Epithelial cell of esophagus (primary cell): Measurements from ENCODE around the gene RALGAPA2.

Experiments
- DNase-seq: peaks from one replicate; pipeline ENCODE4 v3.0.0; 2010; ENCODE audit warnings: low read depth
- H3K4me3 ChIP-seq: 2 replicates; pipeline ENCODE4 v1.5.1; 2011; ENCODE audit warnings: mild to moderate bottlenecking, low read length, control low read depth
- TF ChIP-seq, protein P1 (sequence below): IDR thresholded peaks from 2 replicates; pipeline ENCODE4 v1.5.1; 2011; ENCODE audit warnings: low read depth, mild to moderate bottlenecking, low read length, control low read depth, inconsistent platforms; ENCODE audit not compliant: insufficient read depth; ENCODE audit errors: missing control alignments

The RALGAPA2 gene

DNA sequence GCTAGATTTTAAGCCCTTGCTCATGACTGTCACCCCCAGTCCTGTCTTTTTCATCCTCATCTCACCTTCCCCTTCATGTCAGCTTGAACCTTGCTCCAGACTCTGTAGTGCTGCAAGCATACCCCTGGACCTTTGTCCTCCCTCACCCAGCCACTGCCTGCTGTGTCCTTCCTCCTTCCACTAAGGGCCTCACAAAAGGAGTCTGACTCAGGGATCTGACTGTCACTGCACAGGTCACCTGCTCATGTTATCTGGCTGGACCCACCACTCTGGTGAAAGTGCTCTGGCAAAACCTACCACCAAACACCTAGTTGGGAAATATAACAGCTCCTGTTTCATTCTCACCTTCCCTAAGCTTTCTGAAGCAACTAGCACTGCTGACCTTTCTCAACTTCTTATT, 193.2 kb downstream of the RALGAPA2 start:
- TF ChIP-seq, protein P1, sequence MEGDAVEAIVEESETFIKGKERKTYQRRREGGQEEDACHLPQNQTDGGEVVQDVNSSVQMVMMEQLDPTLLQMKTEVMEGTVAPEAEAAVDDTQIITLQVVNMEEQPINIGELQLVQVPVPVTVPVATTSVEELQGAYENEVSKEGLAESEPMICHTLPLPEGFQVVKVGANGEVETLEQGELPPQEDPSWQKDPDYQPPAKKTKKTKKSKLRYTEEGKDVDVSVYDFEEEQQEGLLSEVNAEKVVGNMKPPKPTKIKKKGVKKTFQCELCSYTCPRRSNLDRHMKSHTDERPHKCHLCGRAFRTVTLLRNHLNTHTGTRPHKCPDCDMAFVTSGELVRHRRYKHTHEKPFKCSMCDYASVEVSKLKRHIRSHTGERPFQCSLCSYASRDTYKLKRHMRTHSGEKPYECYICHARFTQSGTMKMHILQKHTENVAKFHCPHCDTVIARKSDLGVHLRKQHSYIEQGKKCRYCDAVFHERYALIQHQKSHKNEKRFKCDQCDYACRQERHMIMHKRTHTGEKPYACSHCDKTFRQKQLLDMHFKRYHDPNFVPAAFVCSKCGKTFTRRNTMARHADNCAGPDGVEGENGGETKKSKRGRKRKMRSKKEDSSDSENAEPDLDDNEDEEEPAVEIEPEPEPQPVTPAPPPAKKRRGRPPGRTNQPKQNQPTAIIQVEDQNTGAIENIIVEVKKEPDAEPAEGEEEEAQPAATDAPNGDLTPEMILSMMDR: no peak
- no peak overlapping the region for H3K4me3 ChIP-seq
- peak; percentile 4 for DNase-seq

DNA sequence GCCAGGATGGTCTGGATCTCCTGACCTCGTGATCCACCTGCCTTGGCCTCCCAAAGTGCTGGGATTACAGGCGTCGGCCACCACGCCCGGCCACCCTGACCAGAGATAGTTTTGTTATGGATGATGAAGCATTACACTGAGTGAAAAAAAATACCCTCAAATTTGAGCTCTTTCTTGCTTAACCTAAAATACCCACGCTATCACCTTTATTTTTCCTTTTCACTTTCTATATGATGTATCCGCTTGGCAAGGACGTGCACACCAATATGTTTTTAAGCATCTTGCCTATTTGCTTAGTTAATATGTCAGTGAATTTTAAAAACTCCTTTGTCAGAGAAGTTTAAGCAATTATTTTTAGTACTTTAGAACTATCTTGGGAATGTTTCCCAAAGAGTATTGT, 194.2 kb downstream of the RALGAPA2 start:
- no peak for DNase-seq
- H3K4me3 ChIP-seq: no peak overlapping the region
- TF ChIP-seq, protein P1: no peak

DNA sequence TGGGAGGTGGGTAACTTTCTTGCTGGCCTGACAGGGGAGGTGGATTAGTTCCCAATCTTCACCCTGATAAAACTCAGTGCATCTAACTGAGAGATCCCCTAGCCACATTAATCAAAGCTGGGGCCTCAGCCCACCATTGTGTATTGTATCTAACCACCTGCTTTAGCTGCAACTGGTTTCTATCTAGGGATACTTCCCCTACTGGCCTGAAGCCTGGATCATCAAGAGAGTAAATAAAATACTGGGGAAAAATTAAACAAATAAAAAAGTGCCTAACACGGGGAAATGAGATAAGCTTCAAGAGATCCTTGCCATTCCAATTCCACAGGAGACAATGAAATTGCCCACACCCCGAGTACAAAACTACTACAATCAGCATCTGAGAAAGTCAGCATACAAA, 195.1 kb downstream of the RALGAPA2 start:
- TF ChIP-seq, protein P1: no peak
- no peak for DNase-seq
- H3K4me3 ChIP-seq: no peak overlapping the region

DNA sequence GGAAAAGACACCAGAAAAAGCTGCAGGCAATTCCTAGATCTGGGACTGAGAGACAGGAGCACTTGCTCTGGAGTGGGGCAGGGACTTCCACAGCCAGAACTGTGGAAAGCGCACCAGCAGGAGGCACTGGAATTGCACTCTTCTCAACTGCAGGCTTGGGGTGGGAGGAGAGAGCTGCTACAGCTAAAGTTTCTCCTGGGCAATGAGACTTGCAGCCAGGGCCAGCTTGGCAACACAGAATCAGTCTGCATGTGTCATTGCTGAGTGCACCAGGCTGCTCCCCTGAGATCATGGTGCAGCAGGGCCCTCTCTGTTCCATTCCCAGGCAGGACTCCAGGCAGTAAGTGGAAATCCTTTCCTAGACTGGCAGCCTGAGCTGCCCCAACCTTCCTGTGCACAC, 198.7 kb downstream of the RALGAPA2 start:
- no peak for DNase-seq
- TF ChIP-seq, protein P1: no peak
- no peak overlapping the region for H3K4me3 ChIP-seq

DNA sequence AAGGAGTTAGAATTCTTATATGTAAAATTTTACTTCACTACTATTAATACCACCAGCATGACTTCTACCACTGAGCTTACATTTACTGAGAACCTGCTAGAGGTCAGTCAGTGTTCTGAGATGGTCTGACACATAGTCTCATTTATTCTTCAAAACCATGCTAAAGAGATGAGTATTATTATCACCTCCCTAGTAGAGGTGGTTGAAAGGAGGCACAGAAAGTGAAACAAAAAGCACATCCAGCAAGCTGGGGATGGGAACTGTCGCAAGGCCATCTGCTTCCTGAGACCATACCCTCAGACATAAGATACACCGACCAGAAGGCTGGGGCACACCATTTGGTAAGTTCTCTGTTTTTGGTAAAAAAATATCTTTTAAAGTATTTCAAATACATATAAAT, 206.9 kb downstream of the RALGAPA2 start:
- no peak for DNase-seq
- H3K4me3 ChIP-seq: no peak overlapping the region
- TF ChIP-seq, protein P1: no peak

DNA sequence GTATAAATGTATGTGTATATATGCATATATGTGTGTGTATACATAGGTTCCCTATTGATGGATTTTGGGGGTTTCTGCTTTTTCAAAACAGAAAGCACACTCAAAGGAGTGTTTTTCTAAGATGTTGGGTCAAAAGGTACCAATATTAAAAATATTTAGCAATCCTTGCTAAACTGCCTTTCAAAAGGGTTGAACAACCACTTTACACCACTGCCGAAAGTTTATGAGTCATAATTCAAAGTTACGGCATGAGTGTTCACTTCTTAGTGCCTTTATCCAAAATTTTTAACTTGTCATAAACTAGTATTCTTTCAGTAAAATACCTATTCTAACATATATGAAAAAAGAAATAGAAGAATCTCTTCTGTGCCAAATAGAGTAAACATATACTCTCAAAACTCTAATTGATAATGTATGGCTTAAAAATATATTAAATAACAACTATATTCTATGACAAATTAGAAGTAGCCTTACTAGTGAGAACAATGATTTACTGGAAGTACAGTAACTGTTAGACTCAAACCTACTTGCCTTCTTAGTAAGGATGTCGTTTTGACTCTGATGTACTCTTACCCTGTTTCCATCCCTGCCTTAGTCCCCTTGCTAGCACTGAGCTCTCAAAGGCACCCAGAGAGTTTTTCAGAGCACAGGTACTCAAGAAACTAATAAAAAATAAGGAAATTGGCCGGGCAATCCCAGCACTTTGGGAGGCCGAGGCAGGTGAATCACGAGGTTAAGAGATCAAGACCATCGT, 208.5 kb downstream of the RALGAPA2 start:
- DNase-seq: no peak
- TF ChIP-seq, protein P1: no peak

DNA sequence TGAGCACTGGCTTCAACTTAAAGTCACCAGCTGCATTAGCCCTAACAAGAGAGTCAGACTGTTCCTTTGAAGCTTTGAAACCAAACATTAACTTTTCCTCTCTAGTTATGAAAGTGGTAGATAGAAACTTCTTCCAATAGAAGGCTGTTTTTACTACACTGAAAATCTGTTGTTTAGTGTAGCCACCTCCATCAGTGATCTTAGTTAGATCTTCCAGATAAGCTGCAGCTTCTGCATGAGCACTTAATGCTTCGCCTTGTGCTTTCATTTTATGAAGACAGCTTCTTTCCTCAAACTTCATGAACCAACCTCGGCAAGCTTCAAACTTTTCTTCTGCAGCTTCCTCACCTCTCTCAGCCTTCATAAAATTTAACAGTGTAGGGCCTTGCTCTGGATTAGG, 211.3 kb downstream of the RALGAPA2 start:
- no peak overlapping the region for H3K4me3 ChIP-seq
- no peak for DNase-seq
- TF ChIP-seq, protein P1: no peak

More for the DNA sequence above, 208.5 kb downstream of the RALGAPA2 start:
- H3K4me3 ChIP-seq: no peak overlapping the region
